Mesothelial cell of epicardium (in vitro differentiated cells): Measurements from ENCODE around the gene NUMA1. TPM values are rescaled to one million over a fixed set of nuclear protein-coding genes. Genes with fewer than 3 reads are reported as not detected.
A peak's percentile ranks its signal among the peaks of the same experiment; 100 is the strongest.

Experiments used
- DNase-seq, 2 experiments: peaks; one replicate each; pipeline ENCODE4 v3.0.0; 2021; ENCODE audit warnings: low spot score in 2 of 2; ENCODE audit not compliant: unreplicated experiment in 2 of 2
- H3K27ac Mint-ChIP-seq: 2 replicates; pipeline ENCODE4 v1.8.0; 2021; ENCODE audit warnings: mixed read lengths
- H3K27me3 Mint-ChIP-seq: 2 replicates; pipeline ENCODE4 v1.8.0; 2021; ENCODE audit warnings: low read depth, mixed read lengths
- H3K36me3 Mint-ChIP-seq: 2 replicates; pipeline ENCODE4 v1.8.0; 2021; ENCODE audit warnings: mixed read lengths
- H3K4me1 Mint-ChIP-seq: 2 replicates; pipeline ENCODE4 v1.8.0; 2021; ENCODE audit warnings: mixed read lengths
- H3K4me3 Mint-ChIP-seq: 2 replicates; pipeline ENCODE4 v1.8.0; 2021; ENCODE audit warnings: mild to moderate bottlenecking, moderate library complexity, mixed read lengths
- H3K9me3 Mint-ChIP-seq: 2 replicates; pipeline ENCODE4 v1.8.0; 2021; ENCODE audit warnings: mixed read lengths
- CTCF ChIP-seq: fragments of 200-600 bp; sonication (generic); IDR thresholded peaks from one replicate; pipeline ENCODE4 v1.5.0; 2021; ENCODE audit warnings: antibody characterized with exemption; ENCODE audit not compliant: unreplicated experiment
- total RNA-seq: library from RNA; stranded (reverse); gene quantifications from 3 replicates; pipeline ENCODE4 v1.2.1, GENCODE V29; 2021

Gene NUMA1
- total RNA-seq, 1 donor from 2014 or later: 334 TPM

GRCh38 chr11:72041364-72042063, 38.8 kb downstream of the NUMA1 start:
- Mint-ChIP-seq H3K4me1 (peaks cover 10% of the 10 kb centered on the region), H3K4me3 (no peak overlapping the region), H3K27me3 (no peaks in the 10 kb centered on the region), H3K27ac (no peak overlapping the region), H3K36me3 (no peaks in the 10 kb centered on the region), H3K9me3 (no peaks in the 10 kb centered on the region)
- TF ChIP-seq CTCF: no peak
- peak; percentile 48 to 76 for DNase-seq

- Mint-ChIP-seq H3K4me3 (no peak overlapping the region), H3K27ac (no peak overlapping the region), H3K36me3 (peaks cover 4% of the 10 kb centered on the region), H3K27me3 (no peaks in the 10 kb centered on the region), H3K9me3 (no peaks in the 10 kb centered on the region), H3K4me1 (peaks cover 10% of the 10 kb centered on the region)
- TF ChIP-seq CTCF: no peak
- peak; percentile 88 to 95 for DNase-seq
Observed at GRCh38 chr11:72040491-72041363, 39.6 kb downstream of the NUMA1 start.

GRCh38 chr11:72039856-72040401, 40.4 kb downstream of the NUMA1 start:
- H3K9me3 Mint-ChIP-seq: no peaks in the 10 kb centered on the region
- peaks cover 9% of the 10 kb centered on the region for H3K36me3 Mint-ChIP-seq
- no peak overlapping the region for H3K27ac Mint-ChIP-seq
- no peak for TF ChIP-seq CTCF
- no peak for DNase-seq
- H3K27me3 Mint-ChIP-seq: no peaks in the 10 kb centered on the region
- H3K4me1 Mint-ChIP-seq: peaks cover 8% of the 10 kb centered on the region
- H3K4me3 Mint-ChIP-seq: no peak overlapping the region

- no peak for TF ChIP-seq CTCF
- Mint-ChIP-seq H3K36me3 (peaks cover 10% of the 10 kb centered on the region), H3K4me3 (no peak overlapping the region), H3K27ac (no peak overlapping the region), H3K9me3 (no peaks in the 10 kb centered on the region), H3K4me1 (peaks cover 7% of the 10 kb centered on the region), H3K27me3 (no peaks in the 10 kb centered on the region)
- no peak for DNase-seq
Observed at GRCh38 chr11:72039031-72039855, 41.1 kb downstream of the NUMA1 start.

- no peak for TF ChIP-seq CTCF
- Mint-ChIP-seq H3K27me3 (no peaks in the 10 kb centered on the region), H3K27ac (no peak overlapping the region), H3K9me3 (no peaks in the 10 kb centered on the region), H3K36me3 (peaks cover 14% of the 10 kb centered on the region), H3K4me1 (peaks cover 7% of the 10 kb centered on the region), H3K4me3 (no peak overlapping the region)
- DNase-seq: no peak
Observed at GRCh38 chr11:72038491-72038890, 41.9 kb downstream of the NUMA1 start.
